HG03432 (cell line): Measurements from ENCODE around the gene ANGPTL8.

ENCODE experiments used
- ATAC-seq: cut with Tn5 transposase; IDR thresholded peaks from one replicate; pipeline ENCODE4 v1.9.1; 2021; ENCODE audit warnings: mild to moderate bottlenecking, moderate library complexity; ENCODE audit not compliant: unreplicated experiment

Gene ANGPTL8

GRCh38 chr19:11260996-11261395 is 21.6 kb downstream of the ANGPTL8 start:
- ATAC-seq = no peak

- no peak for ATAC-seq
These were observed 22.1 kb downstream of the ANGPTL8 start for GRCh38 chr19:11261431-11261970.

DNA sequence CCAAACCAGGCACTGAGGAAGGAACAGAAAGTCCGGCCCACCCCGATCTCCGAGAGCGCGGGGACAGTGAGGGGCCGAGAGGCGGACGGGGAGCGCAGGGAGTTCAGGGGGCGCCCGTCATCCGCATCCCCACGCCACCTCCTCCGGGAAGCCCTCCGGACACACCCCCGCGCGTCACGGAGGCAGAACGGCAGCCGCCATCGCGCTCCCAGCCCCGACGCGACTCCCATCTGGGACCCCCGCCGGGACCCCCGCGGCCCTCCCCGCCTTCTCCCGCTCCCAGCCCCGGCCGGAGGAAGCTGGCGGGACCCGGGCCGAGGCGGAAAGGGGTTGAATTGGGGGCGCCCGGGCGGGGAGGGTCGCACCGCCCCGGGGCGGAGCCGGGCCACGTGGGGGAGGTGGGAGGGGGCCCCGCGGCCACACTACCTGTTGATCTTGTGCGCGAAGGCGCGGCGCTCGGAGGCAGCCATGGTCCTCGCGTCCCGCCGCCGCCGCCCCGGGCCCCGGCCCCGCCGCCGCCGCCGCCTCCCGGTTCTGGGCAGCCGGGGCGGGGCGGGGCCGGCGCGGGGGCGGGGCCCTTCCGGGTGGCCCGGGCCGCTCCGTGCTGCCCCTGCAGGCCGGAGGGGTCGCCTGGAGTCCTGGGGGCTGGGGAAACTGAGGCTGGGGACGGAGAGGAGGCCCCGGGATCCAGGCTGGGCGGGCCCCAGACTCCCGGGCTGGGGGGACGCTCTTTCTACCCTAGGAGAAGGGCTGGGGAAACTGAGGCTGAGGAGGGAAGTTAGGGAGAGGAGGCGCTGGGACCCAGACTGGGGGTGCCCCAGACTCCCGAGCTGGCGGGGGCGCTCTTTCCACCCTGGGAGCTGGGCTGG is 22.8 kb downstream of the ANGPTL8 start, which contains the start of gene DOCK6:
DOCK6 (minus strand) TSS at position 554 of the 869 bp plus-strand sequence; CDS start at position 470, 84 bp downstream.
- ATAC-seq = no peak

- no peak for ATAC-seq
These were observed 24.3 kb downstream of the ANGPTL8 start for GRCh38 chr19:11263726-11264125.

DNA sequence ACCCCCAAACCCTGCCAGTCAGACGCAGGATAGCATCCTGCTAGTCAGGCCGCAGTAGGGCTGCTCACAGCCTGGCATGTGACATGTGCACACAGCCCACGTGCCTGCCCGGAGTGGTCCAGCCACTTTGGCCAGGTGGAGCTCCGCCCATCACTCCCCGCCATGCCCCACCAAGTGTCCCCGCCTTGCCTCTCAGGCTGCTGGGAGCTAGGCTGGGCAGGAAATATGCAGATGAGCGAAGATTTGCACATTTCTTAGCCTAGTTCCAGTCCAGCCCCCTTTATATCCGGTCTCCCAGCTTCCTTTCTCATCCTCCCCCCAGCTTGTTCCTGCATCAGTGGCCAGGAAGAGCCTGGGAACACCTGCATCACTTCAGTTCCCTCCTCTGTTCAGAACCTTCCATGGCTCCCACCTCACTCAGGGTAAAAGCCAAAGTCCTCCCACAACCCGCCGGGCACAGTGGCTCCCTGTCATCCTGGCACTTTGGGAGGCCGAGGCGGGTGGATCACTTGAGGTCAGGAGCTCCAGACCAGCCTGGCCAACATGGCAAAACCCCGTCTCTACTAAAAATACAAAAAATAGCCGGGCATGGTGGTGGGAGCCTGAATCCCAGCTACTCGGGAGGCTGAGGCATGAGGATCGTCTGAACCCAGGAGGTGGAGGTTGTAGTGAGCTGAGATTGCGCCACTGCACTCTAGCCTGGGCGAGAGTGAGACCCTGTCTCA is 25.2 kb downstream of the ANGPTL8 start:
- no peak for ATAC-seq

- ATAC-seq = no peak
These were observed 25.9 kb downstream of the ANGPTL8 start for GRCh38 chr19:11265177-11265784.

- no peak for ATAC-seq
These were observed 26.4 kb downstream of the ANGPTL8 start for GRCh38 chr19:11265785-11266236.

DNA sequence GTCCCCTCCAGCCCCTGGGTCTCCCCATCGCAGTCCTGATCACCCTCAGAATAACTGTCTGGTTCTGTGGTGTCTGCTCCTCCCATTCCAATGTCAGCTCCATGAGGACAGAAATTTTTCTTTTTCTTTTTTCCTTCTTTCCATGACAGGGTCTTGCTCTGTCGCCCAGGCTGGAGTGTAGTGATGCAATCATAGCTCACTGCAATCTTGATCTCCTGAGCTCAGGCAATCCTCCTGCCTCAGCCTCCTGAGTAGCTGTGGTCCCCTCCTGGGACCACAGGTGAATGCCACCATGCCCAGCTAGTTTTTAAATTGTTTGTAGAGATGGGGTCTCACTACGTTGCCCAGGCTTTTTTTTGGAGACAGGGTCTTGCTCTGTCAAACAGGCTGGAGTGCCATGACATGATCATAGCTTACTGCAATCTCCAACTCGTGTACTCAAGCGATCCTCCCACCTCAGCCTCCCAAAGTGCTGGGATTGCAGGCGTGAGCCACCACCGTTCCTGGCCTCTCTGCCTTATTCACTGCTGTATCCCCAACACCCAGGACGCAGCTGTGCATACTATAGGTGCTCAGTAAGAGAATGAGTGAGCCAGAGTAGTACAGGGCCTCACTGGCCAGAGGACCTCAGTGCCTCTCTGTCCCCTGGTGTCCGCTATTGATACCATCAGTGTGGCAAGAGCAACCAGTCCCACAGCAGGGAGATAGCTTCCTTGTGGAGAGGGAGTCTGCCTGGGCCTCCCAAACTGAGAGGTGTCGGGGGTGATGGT is 28.1 kb downstream of the ANGPTL8 start:
- no peak for ATAC-seq

- no peak for ATAC-seq
These were observed 29.4 kb downstream of the ANGPTL8 start for GRCh38 chr19:11268783-11269267.

DNA sequence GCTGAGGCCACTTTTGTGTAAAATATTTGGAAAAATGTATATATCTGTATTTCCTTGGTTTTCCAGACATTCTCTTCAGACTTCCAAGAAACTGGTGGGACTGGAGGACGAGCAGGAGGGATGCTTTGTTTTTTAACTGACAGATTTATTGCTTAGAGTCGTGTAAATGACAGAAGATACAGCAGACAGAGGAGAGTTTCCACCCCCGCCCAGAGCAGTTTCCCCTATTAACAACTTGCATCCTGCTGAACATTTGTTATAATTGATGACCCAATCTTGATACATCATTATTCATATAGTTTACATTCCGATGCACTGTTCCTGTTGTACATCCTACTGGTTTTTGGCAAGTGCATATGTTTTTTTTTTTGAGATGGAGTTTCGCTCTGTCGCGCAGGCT is 30.0 kb downstream of the ANGPTL8 start:
- no peak for ATAC-seq

DNA sequence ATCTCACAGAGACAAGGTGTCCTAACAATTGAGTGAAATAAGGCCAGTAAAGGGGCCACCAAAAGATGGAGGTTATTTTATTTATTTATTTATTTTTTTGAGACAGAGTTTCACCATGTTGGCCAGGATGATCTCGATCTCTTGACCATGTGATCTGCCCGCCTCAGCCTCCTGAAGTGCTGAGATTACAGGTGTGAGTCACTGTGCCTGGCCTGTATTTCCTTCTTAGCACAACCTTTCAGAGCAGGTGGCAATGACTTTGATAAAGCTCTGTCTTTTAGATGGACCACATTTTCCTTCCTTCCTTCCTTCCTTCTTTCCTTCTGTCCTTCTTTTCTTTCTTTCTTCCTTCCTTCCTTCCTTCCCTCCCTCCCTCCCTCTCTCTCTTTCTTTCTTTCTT is 33.9 kb downstream of the ANGPTL8 start:
- no peak for ATAC-seq

DNA sequence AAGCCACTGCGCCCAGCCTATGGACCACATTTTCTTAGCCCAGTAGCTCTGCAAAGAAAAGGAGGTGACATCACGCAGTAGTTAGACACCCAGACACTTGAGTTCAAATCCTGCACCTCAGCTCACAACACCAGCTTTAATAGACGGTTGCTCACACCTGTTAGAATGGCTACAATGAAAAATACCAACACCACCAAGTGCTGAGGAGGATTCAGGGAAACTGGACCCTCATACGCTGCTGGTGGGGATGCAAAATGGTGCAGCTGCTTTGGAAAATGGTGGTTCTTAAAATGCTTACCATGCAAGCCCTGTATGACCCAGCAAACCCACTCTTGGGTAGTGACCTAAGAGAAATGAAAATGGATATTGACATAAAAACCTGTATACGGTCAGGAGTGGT is 34.6 kb downstream of the ANGPTL8 start:
- no peak for ATAC-seq

DNA sequence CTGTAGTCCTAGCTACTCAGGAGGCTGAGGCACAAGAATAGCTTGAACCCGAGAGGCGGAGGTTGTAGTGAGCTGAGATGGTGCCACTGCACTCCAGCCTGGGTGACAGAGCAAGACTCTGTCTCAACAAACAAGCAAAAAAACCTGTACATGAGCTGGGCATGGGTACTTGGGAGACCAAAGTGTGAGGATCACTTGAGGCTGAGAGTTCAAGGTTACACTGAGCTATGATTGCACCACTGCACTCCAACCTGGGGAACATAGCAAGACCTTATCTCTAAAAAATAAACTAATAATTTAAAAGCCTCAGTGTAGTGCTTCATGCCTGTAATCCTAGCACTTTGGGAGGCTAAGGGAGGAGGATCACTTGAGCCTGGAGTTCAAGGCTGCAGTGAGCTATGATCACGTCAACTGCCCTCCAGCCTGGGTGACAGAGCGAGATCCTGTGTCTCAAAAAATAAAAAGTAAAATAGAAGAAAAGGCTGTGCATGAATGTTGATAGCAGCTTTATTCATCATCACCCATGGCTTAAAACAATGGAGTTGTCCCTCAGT is 35.2 kb downstream of the ANGPTL8 start:
- no peak for ATAC-seq

DNA sequence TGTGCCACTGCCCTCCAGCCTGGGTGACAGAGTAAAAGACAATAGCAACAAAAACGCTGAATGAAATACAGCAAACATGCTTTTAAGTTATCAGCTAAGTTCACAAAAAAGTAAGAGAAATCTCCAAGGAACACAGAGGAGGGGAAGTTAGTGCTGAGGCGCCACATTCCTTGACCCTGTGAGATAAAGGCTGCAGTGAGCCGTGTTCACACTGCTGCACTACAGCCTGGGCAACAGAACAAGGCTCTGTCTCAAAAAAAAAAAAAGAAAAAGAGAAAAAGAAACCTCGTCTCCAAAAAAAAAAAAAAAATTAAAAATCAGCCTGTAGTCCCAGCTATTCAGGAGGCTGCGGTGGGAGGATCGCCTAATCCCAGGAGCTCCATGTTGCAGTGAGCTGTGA is 39.3 kb downstream of the ANGPTL8 start:
- ATAC-seq = no peak

GRCh38 chr19:11279505-11280236 is 40.3 kb downstream of the ANGPTL8 start:
- ATAC-seq = no peak

- ATAC-seq = no peak
These were observed 42.1 kb downstream of the ANGPTL8 start for GRCh38 chr19:11281356-11282049.

GRCh38 chr19:11284515-11284914 is 45.1 kb downstream of the ANGPTL8 start:
- ATAC-seq = no peak

DNA sequence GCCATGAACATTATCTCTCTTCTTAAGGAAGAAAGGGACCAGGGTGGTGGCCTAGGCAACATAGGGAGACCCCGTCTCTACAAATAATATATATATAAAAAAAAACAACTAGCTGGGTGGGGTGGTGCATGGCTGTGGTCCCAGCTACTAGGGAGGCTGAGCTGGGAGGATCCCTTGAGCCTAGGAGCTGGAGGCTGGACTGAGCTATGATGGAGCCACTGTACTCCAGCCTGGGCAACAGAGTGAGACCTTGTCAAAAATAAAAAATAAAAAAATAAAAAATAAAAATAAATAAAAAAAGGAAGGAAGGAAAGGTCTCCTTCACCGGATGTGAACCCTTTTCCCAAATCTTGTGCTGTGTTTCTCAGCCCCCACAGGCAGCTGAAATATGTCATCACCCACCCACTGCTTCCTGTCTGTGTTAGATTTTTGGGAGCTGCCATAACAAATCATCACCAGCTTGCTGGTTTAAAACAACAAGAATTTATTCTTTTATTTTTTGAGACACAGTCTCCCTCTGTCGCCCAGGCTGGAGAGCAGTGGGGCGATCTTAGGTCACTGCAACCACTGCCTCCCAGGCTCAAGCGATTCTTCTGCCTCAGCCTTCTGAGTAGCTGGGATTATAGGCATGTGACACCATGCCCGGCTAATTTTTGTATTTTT is 47.0 kb downstream of the ANGPTL8 start:
- no peak for ATAC-seq
